T-helper 1 cell treated with Interleukin-12 subunit alpha and Interleukin-12 subunit beta and Interleukin-4 antibody, amounts not matched to agents 30 ng/mL and 1 ng/mL, for 36 hours (primary cell): ENCODE results near the gene UEVLD. TPM values are rescaled to one million over a fixed set of nuclear protein-coding genes. Genes with fewer than 3 reads are reported as not detected.

Source experiments
- intact Hi-C: fragments of 100-400 bp; cut with micrococcal nuclease; formaldehyde crosslinking; loops from one replicate; pipeline ENCODE4 v1.15.1; 2024
- total RNA-seq: library from RNA; stranded (reverse); gene quantifications from 2 replicates; pipeline ENCODE4 v1.2.3, GENCODE V29; 2022

Gene UEVLD
- total RNA-seq: 26.9 and 31.4 TPM in 2 replicates

- intact Hi-C loops: loop anchor here (1.0 to 5.0 kb wide), 8 partner anchors 48 to 576 kb away; partner anchors contain the start of genes GTF2H1, HPS5, SAAL1 and SERGEF
Observed at GRCh38 chr11:18588297-18589252, at the start of gene UEVLD. Gene UEVLD (minus strand): TSS chr11:18588734. CDS start chr11:18588654, 80 bp downstream.

- intact Hi-C loops: loop anchor here (1.0 to 10.0 kb wide), 19 partner anchors 16 to 1558 kb away; partner anchors contain the start of genes GTF2H1, HPS5, NUCB2 and RPS13
Observed at GRCh38 chr11:18634140-18635032, 45.9 kb upstream of the UEVLD start, which contains the start of gene SPTY2D1. Gene SPTY2D1 (minus strand): TSS chr11:18634342. CDS start chr11:18634257, 85 bp downstream.

- intact Hi-C loops: loop anchor here (1.0 to 10.0 kb wide), 19 partner anchors 15 to 1557 kb away; partner anchors contain the start of genes GTF2H1, HPS5, NUCB2 and RPS13
Observed at GRCh38 chr11:18633256-18634139, 45.0 kb upstream of the UEVLD start.

- intact Hi-C loops: loop anchor here (5.0 to 10.0 kb wide), 2 partner anchors 526 to 1358 kb away; partner anchors contain the start of genes NUCB2 and SAAL1
Observed at GRCh38 chr11:18632841-18633240, 44.3 kb upstream of the UEVLD start.

- intact Hi-C loops: no loop called here
Observed at GRCh38 chr11:18624161-18624560, 35.6 kb upstream of the UEVLD start.

GRCh38 chr11:18623707-18624106 is 35.2 kb upstream of the UEVLD start:
- intact Hi-C loops: no loop called here

- intact Hi-C loops: loop anchor here (1.0 to 5.0 kb wide), 5 partner anchors 16 to 1266 kb away; partner anchors contain the start of genes NCR3LG1, SPTY2D1 and TMEM86A
Observed at GRCh38 chr11:18618342-18619025, 29.9 kb upstream of the UEVLD start.

GRCh38 chr11:18617688-18618341 is 29.3 kb upstream of the UEVLD start:
- intact Hi-C loops: loop anchor here (1.0 to 5.0 kb wide), 5 partner anchors 16 to 1266 kb away; partner anchors contain the start of genes NCR3LG1, SPTY2D1 and TMEM86A

- intact Hi-C loops: loop anchor here (1.0 to 5.0 kb wide), 9 partner anchors 29 to 1264 kb away; partner anchors contain the start of genes NCR3LG1, TMEM86A and TSG101
Observed at GRCh38 chr11:18615628-18616392, 27.3 kb upstream of the UEVLD start.

GRCh38 chr11:18614667-18615066 is 26.1 kb upstream of the UEVLD start:
- intact Hi-C loops: loop anchor here (5.0 kb wide), 3 partner anchors 83 to 1262 kb away; partner anchors contain the start of genes NCR3LG1 and TMEM86A

GRCh38 chr11:18612394-18612793 is 23.9 kb upstream of the UEVLD start:
- intact Hi-C loops: no loop called here

- intact Hi-C loops: no loop called here
Observed at GRCh38 chr11:18611196-18611595, 22.7 kb upstream of the UEVLD start.

GRCh38 chr11:18608376-18608775 is 19.8 kb upstream of the UEVLD start:
- intact Hi-C loops: no loop called here

GRCh38 chr11:18600915-18601569 is 12.5 kb upstream of the UEVLD start:
- intact Hi-C loops: no loop called here

- intact Hi-C loops: no loop called here
Observed at GRCh38 chr11:18599739-18600230, 11.3 kb upstream of the UEVLD start, which contains the start of gene MISFA. Gene MISFA (plus strand): TSS chr11:18599789. CDS start chr11:18599929, 140 bp downstream.

- intact Hi-C loops: no loop called here
Observed at GRCh38 chr11:18594999-18595749, 6.6 kb upstream of the UEVLD start.
